Neural progenitor cell (in vitro differentiated cells): ENCODE measurements around the gene UBXN7. TPM values are rescaled to one million over a fixed set of nuclear protein-coding genes. Genes with fewer than 3 reads are reported as not detected.
"Not testable (repeated sequence)": the region's sequence is repeated elsewhere in the genome, so short reads cannot be mapped to it uniquely, and the experiment has no call there.

ENCODE experiments used
- DNase-seq: peaks from one replicate; pipeline ENCODE4 v3.0.0-alpha.2; 2016; ENCODE audit warnings: low spot score
- H2AFZ ChIP-seq: fragments of 200-600 bp; sonication (generic); replicated peaks from 2 replicates; pipeline ENCODE4 v1.6.1; 2016; ENCODE audit warnings: antibody characterized with exemption
- H3F3A ChIP-seq: fragments of 200-600 bp; sonication (generic); 2 replicates; pipeline ENCODE4 v1.6.1; 2016; ENCODE audit warnings: antibody characterized with exemption, low read depth
- H3K27ac ChIP-seq: fragments of 200-600 bp; sonication (generic); 2 replicates; pipeline ENCODE4 v1.5.1; 2016; ENCODE audit warnings: mild to moderate bottlenecking
- H3K27me3 ChIP-seq: fragments of 200-600 bp; sonication (generic); 2 replicates; pipeline ENCODE4 v1.6.1; 2016; ENCODE audit warnings: mild to moderate bottlenecking, moderate library complexity
- H3K36me3 ChIP-seq: fragments of 200-600 bp; sonication (generic); 2 replicates; pipeline ENCODE4 v1.5.1; 2016
- H3K4me1 ChIP-seq: fragments of 200-600 bp; sonication (generic); 2 replicates; pipeline ENCODE4 v1.6.1; 2016; ENCODE audit warnings: mixed run types
- H3K4me2 ChIP-seq: fragments of 200-600 bp; sonication (generic); 2 replicates; pipeline ENCODE4 v1.6.1; 2016
- H3K4me3 ChIP-seq: fragments of 200-600 bp; sonication (generic); 2 replicates; pipeline ENCODE4 v1.5.1; 2016
- H3K79me2 ChIP-seq: fragments of 200-600 bp; sonication (generic); 2 replicates; pipeline ENCODE4 v1.6.1; 2016; ENCODE audit warnings: low read depth
- H3K9ac ChIP-seq: fragments of 200-600 bp; sonication (generic); 2 replicates; pipeline ENCODE4 v1.6.1; 2016
- H3K9me3 ChIP-seq: fragments of 200-600 bp; sonication (generic); 2 replicates; pipeline ENCODE4 v1.5.1; 2016; ENCODE audit warnings: low read depth
- H4K20me1 ChIP-seq: fragments of 200-600 bp; sonication (generic); 2 replicates; pipeline ENCODE4 v1.6.1; 2016; ENCODE audit warnings: low read depth
- H3K27ac Mint-ChIP-seq: 3 replicates; pipeline ENCODE4 v1.8.0; 2021; ENCODE audit warnings: mixed read lengths
- H3K27me3 Mint-ChIP-seq: 2 replicates; pipeline ENCODE4 v1.8.0; 2022; ENCODE audit warnings: low read depth, mild to moderate bottlenecking, inconsistent platforms, moderate library complexity, mixed read lengths; ENCODE audit not compliant: insufficient read depth
- H3K36me3 Mint-ChIP-seq: 3 replicates; pipeline ENCODE4 v1.8.0; 2021; ENCODE audit warnings: mixed read lengths
- H3K4me1 Mint-ChIP-seq: 3 replicates; pipeline ENCODE4 v1.8.0; 2021; ENCODE audit warnings: mixed read lengths
- H3K4me3 Mint-ChIP-seq: 3 replicates; pipeline ENCODE4 v1.8.0; 2021; ENCODE audit warnings: mild to moderate bottlenecking, moderate library complexity, mixed read lengths
- H3K9me3 Mint-ChIP-seq: 3 replicates; pipeline ENCODE4 v1.8.0; 2020; ENCODE audit warnings: mixed read lengths
- CTCF ChIP-seq: fragments of 200-600 bp; sonication (generic); IDR thresholded peaks from 2 replicates; pipeline ENCODE4 v1.5.1; 2017; ENCODE audit warnings: antibody characterized with exemption, mild to moderate bottlenecking
- EZH2 ChIP-seq: fragments of 200-600 bp; sonication (generic); IDR thresholded peaks from 2 replicates; pipeline ENCODE4 v1.6.1; 2017; ENCODE audit warnings: antibody characterized with exemption, mild to moderate bottlenecking, moderate library complexity
- EZH2phosphoT487 ChIP-seq: fragments of 200-600 bp; sonication (generic); IDR thresholded peaks from 2 replicates; pipeline ENCODE4 v1.6.1; 2017; ENCODE audit warnings: antibody characterized with exemption
- total RNA-seq: library from RNA; depleted of rRNA; stranded (reverse); fragments of >200 nt; gene quantifications from 2 replicates; pipeline ENCODE4 v1.2.3, GENCODE V29; 2015; ENCODE audit warnings: low replicate concordance

The UBXN7 gene
- total RNA-seq, 1 donor from 2014 or later = 68.7 TPM

- H3K36me3 ChIP-seq = peaks cover 23% of the 10 kb centered on the region
- H3K27me3 ChIP-seq = no peaks in the 10 kb centered on the region
- H3K36me3 Mint-ChIP-seq = peaks cover 46% of the 10 kb centered on the region
- no peak overlapping the region for H2AFZ ChIP-seq
- DNase-seq = no peak
- no peak overlapping the region for H3K4me3 Mint-ChIP-seq
- H3K4me2 ChIP-seq = no peak overlapping the region
- H3K4me1 ChIP-seq = no peaks in the 10 kb centered on the region
- no peak overlapping the region for H3K27ac Mint-ChIP-seq
- no peaks in the 10 kb centered on the region for H4K20me1 ChIP-seq
- H3K9me3 Mint-ChIP-seq = no peaks in the 10 kb centered on the region
- no peaks in the 10 kb centered on the region for H3K9me3 ChIP-seq
- H3K79me2 ChIP-seq = no peaks in the 10 kb centered on the region
- no peak overlapping the region for H3K4me3 ChIP-seq
- no peak overlapping the region for H3K9ac ChIP-seq
- TF ChIP-seq EZH2phosphoT487 (no peak), CTCF (no peak), EZH2 (no peak)
- H3K27me3 Mint-ChIP-seq = no peaks in the 10 kb centered on the region
- H3F3A ChIP-seq = peaks cover 17% of the 10 kb centered on the region
- H3K4me1 Mint-ChIP-seq = no peaks in the 10 kb centered on the region
- no peak overlapping the region for H3K27ac ChIP-seq
Observed at GRCh38 chr3:196350067-196350466, 82.2 kb downstream of the UBXN7 start.

- H3K9me3 Mint-ChIP-seq = no peaks in the 10 kb centered on the region
- no peaks in the 10 kb centered on the region for H3K9me3 ChIP-seq
- H3K36me3 Mint-ChIP-seq = peaks cover 44% of the 10 kb centered on the region
- no peak overlapping the region for H3K27ac Mint-ChIP-seq
- no peak overlapping the region for H3K4me3 ChIP-seq
- peak overlapping the region; percentile 53 for H3K27ac ChIP-seq
- TF ChIP-seq EZH2 (no peak), CTCF (no peak), EZH2phosphoT487 (no peak)
- peaks cover 23% of the 10 kb centered on the region for H3F3A ChIP-seq
- H3K36me3 ChIP-seq = peaks cover 20% of the 10 kb centered on the region
- no peaks in the 10 kb centered on the region for H3K4me1 ChIP-seq
- H4K20me1 ChIP-seq = no peaks in the 10 kb centered on the region
- no peak for DNase-seq
- H3K4me1 Mint-ChIP-seq = no peaks in the 10 kb centered on the region
- H2AFZ ChIP-seq = no peak overlapping the region
- no peaks in the 10 kb centered on the region for H3K27me3 ChIP-seq
- no peaks in the 10 kb centered on the region for H3K79me2 ChIP-seq
- no peak overlapping the region for H3K4me3 Mint-ChIP-seq
- H3K27me3 Mint-ChIP-seq = no peaks in the 10 kb centered on the region
- no peak overlapping the region for H3K9ac ChIP-seq
- no peak overlapping the region for H3K4me2 ChIP-seq
Observed at GRCh38 chr3:196348698-196349097, 83.5 kb downstream of the UBXN7 start.

GRCh38 chr3:196344663-196345062 lies 87.6 kb downstream of the UBXN7 start:
- H3K4me1 Mint-ChIP-seq = no peaks in the 10 kb centered on the region
- H3K4me3 Mint-ChIP-seq = no peak overlapping the region
- peaks cover 19% of the 10 kb centered on the region for H3F3A ChIP-seq
- no peak for DNase-seq
- H3K27ac ChIP-seq = peak overlapping the region; percentile 63
- H3K4me1 ChIP-seq = no peaks in the 10 kb centered on the region
- H3K9me3 Mint-ChIP-seq = no peaks in the 10 kb centered on the region
- no peaks in the 10 kb centered on the region for H3K9me3 ChIP-seq
- peaks cover 30% of the 10 kb centered on the region for H3K36me3 Mint-ChIP-seq
- no peak overlapping the region for H3K4me3 ChIP-seq
- TF ChIP-seq CTCF = no peak
- no peak for TF ChIP-seq EZH2
- TF ChIP-seq EZH2phosphoT487 = no peak
- no peaks in the 10 kb centered on the region for H3K27me3 ChIP-seq
- peaks cover 14% of the 10 kb centered on the region for H3K36me3 ChIP-seq
- no peak overlapping the region for H3K27ac Mint-ChIP-seq
- no peak overlapping the region for H3K9ac ChIP-seq
- H2AFZ ChIP-seq = no peak overlapping the region
- no peaks in the 10 kb centered on the region for H3K27me3 Mint-ChIP-seq
- H3K79me2 ChIP-seq = no peaks in the 10 kb centered on the region
- H3K4me2 ChIP-seq = no peak overlapping the region
- H4K20me1 ChIP-seq = no peaks in the 10 kb centered on the region

- H3K9me3 ChIP-seq, H3K4me1 ChIP-seq, H3K27me3 Mint-ChIP-seq, H3K79me2 ChIP-seq, H3K4me2 ChIP-seq, H3K4me3 ChIP-seq, H3K36me3 ChIP-seq, H4K20me1 ChIP-seq, H3K27ac ChIP-seq, H3K27ac Mint-ChIP-seq, H3K4me1 Mint-ChIP-seq, H3K9me3 Mint-ChIP-seq, H3K9ac ChIP-seq, H3K4me3 Mint-ChIP-seq, H2AFZ ChIP-seq, H3K27me3 ChIP-seq, DNase-seq: not testable (repeated sequence)
- H3F3A ChIP-seq = peaks cover 19% of the 10 kb centered on the region
- peaks cover 22% of the 10 kb centered on the region for H3K36me3 Mint-ChIP-seq
Observed at GRCh38 chr3:196343917-196344316, 88.3 kb downstream of the UBXN7 start.
